K562 (cell line): ENCODE results near the gene MPZL1.
"Not testable (repeated sequence)": the region's sequence is repeated elsewhere in the genome, so short reads cannot be mapped to it uniquely, and the experiment has no call there.

ENCODE experiments used
- RBBP5 ChIP-seq: fragments of 200-600 bp; sonication (generic); IDR thresholded peaks from 2 replicates; pipeline ENCODE4 v1.6.1; 2012; ENCODE audit warnings: borderline replicate concordance, mild to moderate bottlenecking, low read length, control low read depth, inconsistent platforms; ENCODE audit not compliant: insufficient read depth, poor library complexity, severe bottlenecking
- SRSF1 ChIP-seq: fragments of 200-400 bp; formaldehyde crosslinking; IDR thresholded peaks from 2 replicates; pipeline ENCODE4 v1.6.1; 2017; ENCODE audit warnings: mild to moderate bottlenecking, low read depth, low read length, moderate library complexity
- ZNF24 ChIP-seq: fragments of 450-650 bp; IDR thresholded peaks from 2 replicates; pipeline ENCODE4 v1.6.1; 2016

DNA sequence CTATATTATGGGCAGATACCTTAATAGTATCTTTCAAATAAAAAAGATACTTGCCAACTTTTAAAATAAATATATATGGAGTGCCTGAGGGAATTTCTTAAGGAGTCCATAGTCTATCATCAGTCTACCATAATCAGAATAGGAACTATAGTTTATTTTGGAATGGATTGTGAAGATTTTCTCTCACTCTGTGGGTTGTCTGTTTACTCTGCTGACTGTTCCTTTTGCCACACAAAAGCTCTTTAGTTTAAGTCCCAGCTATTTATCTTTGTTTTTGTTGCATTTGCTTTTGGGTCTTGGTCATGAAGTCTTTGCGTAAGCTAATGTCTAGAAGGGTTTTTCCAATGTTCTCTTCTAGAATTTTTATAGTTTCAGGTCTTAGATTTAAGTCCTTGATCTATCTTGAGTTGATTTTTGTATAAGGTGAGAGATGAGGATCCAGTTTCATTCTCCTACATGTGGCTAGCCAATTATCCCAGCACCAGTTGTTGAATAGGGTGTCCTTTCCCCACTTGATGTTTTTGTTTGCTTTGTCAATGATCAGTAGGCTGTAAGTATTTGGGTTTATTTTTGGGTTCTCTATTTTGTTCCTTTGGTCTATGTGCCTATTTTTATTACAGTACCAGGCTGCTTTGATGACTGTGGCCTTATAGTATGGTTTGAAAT lies 20.7 kb downstream of the MPZL1 start:
- TF ChIP-seq SRSF1, ZNF24, RBBP5: not testable (repeated sequence)
